ENCODE data around the gene C19orf85.

DNA sequence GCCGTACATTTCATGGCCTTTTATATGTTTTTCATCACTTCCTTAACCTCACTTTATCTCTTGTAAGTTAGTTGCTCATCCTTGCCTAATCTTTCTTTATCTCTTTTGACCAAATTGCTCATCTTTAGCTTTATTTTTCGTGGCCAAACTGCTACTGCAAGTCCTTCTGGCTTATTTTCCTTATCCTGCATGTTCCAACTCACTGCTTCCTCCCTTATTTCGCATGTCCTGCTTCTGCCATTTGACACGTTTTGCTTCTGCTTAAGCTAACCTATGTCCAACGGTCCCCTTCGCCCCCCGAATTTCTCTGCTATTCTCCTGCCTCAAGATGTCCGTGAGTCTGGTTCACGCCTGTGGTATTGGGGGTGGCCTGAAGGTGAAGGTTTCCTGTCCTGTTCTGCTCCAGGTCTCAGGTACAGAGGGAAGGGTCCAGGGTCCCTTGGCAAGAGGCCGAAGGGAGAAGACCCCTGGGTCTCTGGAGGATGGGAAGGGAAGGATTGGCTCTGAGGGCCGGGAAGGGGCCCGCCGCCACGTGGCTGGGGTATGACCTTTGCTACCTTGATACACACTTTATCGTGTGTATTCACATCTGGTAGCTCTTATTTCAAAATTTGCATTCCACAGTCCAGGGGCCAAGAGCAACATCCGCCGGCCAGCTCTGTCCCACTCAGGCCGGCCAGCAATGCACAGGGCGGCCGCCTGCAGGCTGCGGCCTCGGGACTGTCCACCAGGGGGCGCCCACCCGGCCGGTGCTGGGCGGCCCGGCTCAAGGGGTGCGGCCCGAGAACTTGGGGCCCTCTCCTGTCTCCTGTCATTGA lies 2.9 kb upstream of the C19orf85 start:
- TF ChIP-seq, protein P1, sequence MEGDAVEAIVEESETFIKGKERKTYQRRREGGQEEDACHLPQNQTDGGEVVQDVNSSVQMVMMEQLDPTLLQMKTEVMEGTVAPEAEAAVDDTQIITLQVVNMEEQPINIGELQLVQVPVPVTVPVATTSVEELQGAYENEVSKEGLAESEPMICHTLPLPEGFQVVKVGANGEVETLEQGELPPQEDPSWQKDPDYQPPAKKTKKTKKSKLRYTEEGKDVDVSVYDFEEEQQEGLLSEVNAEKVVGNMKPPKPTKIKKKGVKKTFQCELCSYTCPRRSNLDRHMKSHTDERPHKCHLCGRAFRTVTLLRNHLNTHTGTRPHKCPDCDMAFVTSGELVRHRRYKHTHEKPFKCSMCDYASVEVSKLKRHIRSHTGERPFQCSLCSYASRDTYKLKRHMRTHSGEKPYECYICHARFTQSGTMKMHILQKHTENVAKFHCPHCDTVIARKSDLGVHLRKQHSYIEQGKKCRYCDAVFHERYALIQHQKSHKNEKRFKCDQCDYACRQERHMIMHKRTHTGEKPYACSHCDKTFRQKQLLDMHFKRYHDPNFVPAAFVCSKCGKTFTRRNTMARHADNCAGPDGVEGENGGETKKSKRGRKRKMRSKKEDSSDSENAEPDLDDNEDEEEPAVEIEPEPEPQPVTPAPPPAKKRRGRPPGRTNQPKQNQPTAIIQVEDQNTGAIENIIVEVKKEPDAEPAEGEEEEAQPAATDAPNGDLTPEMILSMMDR (conservative IDR thresholded peaks at IDR 0.05; ENCODE audit: low read depth, low read length) = peak; percentile 99
- TF ChIP-seq EZH2 (IDR thresholded peaks at IDR 0.05; ENCODE audit: low read length, unreplicated experiment) (no peak), EZH2phosphoT487 (IDR thresholded peaks at IDR 0.05; ENCODE audit: borderline replicate concordance, low read length) (no peak)

Measured in PC-3 (cell line).